Choroid plexus epithelial cell (primary cell): Measurements from ENCODE around the gene CELA2B.
"Not testable (repeated sequence)": the region's sequence is repeated elsewhere in the genome, so short reads cannot be mapped to it uniquely, and the experiment has no call there.

Source experiments
- DNase-seq: peaks from one replicate; pipeline ENCODE4 v3.0.0-alpha.2; 2010; ENCODE audit warnings: low read depth
- H3K4me3 ChIP-seq: 2 replicates; pipeline ENCODE4 v1.5.1; 2011; ENCODE audit warnings: low read depth, mild to moderate bottlenecking, control low read depth, low read length, moderate library complexity
- CTCF ChIP-seq: conservative IDR thresholded peaks from 2 replicates; pipeline ENCODE4 v1.5.1; 2011; ENCODE audit warnings: low read depth, mild to moderate bottlenecking, control low read depth, inconsistent platforms, low read length, moderate library complexity

Gene CELA2B

GRCh38 chr1:15509586-15509985 lies 33.7 kb downstream of the CELA2B start:
- TF ChIP-seq CTCF: no peak
- no peak overlapping the region for H3K4me3 ChIP-seq
- peak; percentile 58 for DNase-seq

- no peak for DNase-seq
These were observed 34.9 kb downstream of the CELA2B start for GRCh38 chr1:15510611-15511405.

GRCh38 chr1:15513192-15513591 lies 37.3 kb downstream of the CELA2B start:
- TF ChIP-seq CTCF: no peak
- H3K4me3 ChIP-seq: no peak overlapping the region
- DNase-seq: no peak

More at GRCh38 chr1:15510611-15511405, 34.9 kb downstream of the CELA2B start:
- no peak overlapping the region for H3K4me3 ChIP-seq
- TF ChIP-seq CTCF: no peak

- no peak overlapping the region for H3K4me3 ChIP-seq
- no peak for DNase-seq
- no peak for TF ChIP-seq CTCF
These were observed 38.0 kb downstream of the CELA2B start for GRCh38 chr1:15513919-15514318.

GRCh38 chr1:15514557-15514956 lies 38.7 kb downstream of the CELA2B start:
- not testable (repeated sequence) for DNase-seq, H3K4me3 ChIP-seq

GRCh38 chr1:15515022-15515663 lies 39.2 kb downstream of the CELA2B start:
- DNase-seq: peak; percentile 5
- H3K4me3 ChIP-seq: no peak overlapping the region
- no peak for TF ChIP-seq CTCF

GRCh38 chr1:15519625-15520024 lies 43.7 kb downstream of the CELA2B start:
- TF ChIP-seq CTCF: no peak
- DNase-seq: no peak
- no peak overlapping the region for H3K4me3 ChIP-seq

- not testable (repeated sequence) for DNase-seq, H3K4me3 ChIP-seq
These were observed 45.5 kb downstream of the CELA2B start for GRCh38 chr1:15521206-15521906.
